ENCODE results near the gene CEP162. TPM values are rescaled to one million over a fixed set of nuclear protein-coding genes. Genes with fewer than 3 reads are reported as not detected.
"Not testable (repeated sequence)": the region's sequence is repeated elsewhere in the genome, so short reads cannot be mapped to it uniquely, and the experiment has no call there.

The CEP162 gene
- total RNA-seq, 2 experiments from 2014 or later, result 2.6 to 2.8 TPM

DNA sequence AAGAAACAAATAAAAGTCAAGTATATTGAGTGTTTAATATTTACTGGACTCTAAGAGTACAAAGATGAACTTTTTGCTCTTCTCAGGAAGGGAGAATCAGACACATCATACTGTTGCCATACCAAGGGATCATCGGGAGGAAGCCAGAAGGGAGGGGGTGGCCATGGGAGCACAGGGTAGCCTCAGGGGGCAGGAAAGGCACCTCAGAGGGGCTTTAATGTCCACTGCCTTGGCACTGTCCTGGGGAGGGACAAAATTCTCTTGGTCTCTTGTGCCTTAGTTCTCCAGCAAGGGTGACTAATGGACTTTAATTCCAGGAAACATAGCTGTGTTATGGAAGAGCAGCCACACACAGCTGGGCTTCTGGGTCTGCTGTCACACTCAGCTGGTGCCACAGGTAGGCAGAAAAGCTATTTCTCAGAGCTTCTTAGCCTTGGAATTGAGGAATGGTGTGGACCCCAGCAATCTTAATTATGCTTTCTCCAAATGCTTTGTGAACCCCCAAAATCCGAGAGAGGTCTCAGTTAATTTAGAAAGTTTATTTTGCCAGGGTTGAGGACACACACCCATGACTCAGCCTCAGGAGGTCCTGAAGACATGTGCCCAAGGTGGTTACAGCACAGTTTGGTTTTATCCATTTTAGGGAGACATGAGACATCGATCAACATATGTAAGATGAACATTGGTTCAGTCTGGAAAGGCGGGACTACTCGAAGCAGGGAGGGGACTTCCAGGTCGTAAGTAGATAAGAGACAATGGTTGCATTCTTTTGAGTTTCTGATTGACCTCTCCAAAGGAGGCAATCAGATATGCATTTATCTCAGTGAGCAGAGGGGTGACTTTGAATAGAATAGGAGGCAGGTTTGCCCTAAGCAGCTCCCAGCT, 140.7 kb downstream of the CEP162 start:
- Histone ChIP-seq H3K4me1 (ENCODE audit: insufficient read depth, low read length) (no peaks in the 10 kb centered on the region), H3K27ac (ENCODE audit: low read depth in 1 of 2, low read length in 2 of 2) (no peak overlapping the region), H3K4me3 (ENCODE audit: low read length) (no peak overlapping the region), H3K9me3 (ENCODE audit: control insufficient read depth in 1 of 2, insufficient read depth in 1 of 2, low read length in 2 of 2) (no peaks in the 10 kb centered on the region), H3K27me3 (ENCODE audit: control insufficient read depth in 1 of 2, insufficient read depth in 2 of 2, low read length in 2 of 2) (no peaks in the 10 kb centered on the region), H3K36me3 (ENCODE audit: insufficient read depth, low read length) (no peaks in the 10 kb centered on the region)
- TF ChIP-seq, protein P1, sequence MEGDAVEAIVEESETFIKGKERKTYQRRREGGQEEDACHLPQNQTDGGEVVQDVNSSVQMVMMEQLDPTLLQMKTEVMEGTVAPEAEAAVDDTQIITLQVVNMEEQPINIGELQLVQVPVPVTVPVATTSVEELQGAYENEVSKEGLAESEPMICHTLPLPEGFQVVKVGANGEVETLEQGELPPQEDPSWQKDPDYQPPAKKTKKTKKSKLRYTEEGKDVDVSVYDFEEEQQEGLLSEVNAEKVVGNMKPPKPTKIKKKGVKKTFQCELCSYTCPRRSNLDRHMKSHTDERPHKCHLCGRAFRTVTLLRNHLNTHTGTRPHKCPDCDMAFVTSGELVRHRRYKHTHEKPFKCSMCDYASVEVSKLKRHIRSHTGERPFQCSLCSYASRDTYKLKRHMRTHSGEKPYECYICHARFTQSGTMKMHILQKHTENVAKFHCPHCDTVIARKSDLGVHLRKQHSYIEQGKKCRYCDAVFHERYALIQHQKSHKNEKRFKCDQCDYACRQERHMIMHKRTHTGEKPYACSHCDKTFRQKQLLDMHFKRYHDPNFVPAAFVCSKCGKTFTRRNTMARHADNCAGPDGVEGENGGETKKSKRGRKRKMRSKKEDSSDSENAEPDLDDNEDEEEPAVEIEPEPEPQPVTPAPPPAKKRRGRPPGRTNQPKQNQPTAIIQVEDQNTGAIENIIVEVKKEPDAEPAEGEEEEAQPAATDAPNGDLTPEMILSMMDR (IDR thresholded peaks at IDR 0.05), result no peak
- Mint-ChIP-seq H3K4me3 (no peak overlapping the region), H3K27ac (no peak overlapping the region), H3K36me3 (ENCODE audit: low read depth) (no peaks in the 10 kb centered on the region), H3K9me3 (peaks cover 4% of the 10 kb centered on the region), H3K27me3 (peaks cover 33% of the 10 kb centered on the region), H3K4me1 (ENCODE audit: low read depth) (no peaks in the 10 kb centered on the region)
- intact Hi-C loops (cut with DNase I, micrococcal nuclease), result no loop called here
- POLR2A ChIA-PET, result interaction anchor here (0.6 kb wide), 2 partner anchors 12 to 43 kb away, joined by 3 read pairs; no protein-coding TSS in a partner anchor
- CTCF ChIA-PET, result no interaction called here
- ATAC-seq (ENCODE audit: poor library complexity) (no peak), DNase-seq (no peak)

DNA sequence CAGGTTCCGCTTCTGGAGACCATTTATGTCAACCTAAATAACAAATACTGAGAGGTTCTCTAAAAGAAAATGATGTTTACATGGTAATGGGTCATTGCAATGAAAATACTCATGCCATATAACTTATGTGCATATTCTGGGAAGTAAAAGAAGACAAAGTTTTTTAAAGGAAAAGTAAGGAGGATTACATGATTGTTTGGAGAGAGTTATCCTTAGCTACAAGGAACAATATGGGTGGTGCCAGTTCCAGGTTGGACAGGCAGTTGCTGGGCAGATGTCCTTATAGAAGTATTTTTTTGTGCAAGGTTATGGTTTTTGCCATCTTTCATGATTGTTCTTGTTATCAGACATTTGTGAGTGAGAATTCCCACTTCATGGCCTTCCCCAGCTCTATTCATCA, 141.4 kb downstream of the CEP162 start:
- no peaks in the 10 kb centered on the region for H3K4me1 ChIP-seq (ENCODE audit: insufficient read depth, low read length)
- no peak overlapping the region for H3K27ac ChIP-seq (ENCODE audit: low read depth in 1 of 2, low read length in 2 of 2)
- H3K4me3 ChIP-seq (ENCODE audit: low read length), result no peak overlapping the region
- Mint-ChIP-seq H3K27ac (no peak overlapping the region), H3K4me3 (no peak overlapping the region), H3K27me3 (peaks cover 32% of the 10 kb centered on the region), H3K36me3 (ENCODE audit: low read depth) (no peaks in the 10 kb centered on the region), H3K4me1 (ENCODE audit: low read depth) (no peaks in the 10 kb centered on the region), H3K9me3 (peaks cover 4% of the 10 kb centered on the region)
- H3K36me3 ChIP-seq (ENCODE audit: insufficient read depth, low read length), result no peaks in the 10 kb centered on the region
- no peaks in the 10 kb centered on the region for H3K27me3 ChIP-seq (ENCODE audit: control insufficient read depth in 1 of 2, insufficient read depth in 2 of 2, low read length in 2 of 2)
- ChIA-PET CTCF (no interaction called here), POLR2A (interaction anchor here (0.6 kb wide), 2 partner anchors 13 to 44 kb away, joined by 3 read pairs; no protein-coding TSS in a partner anchor)
- no peaks in the 10 kb centered on the region for H3K9me3 ChIP-seq (ENCODE audit: control insufficient read depth in 1 of 2, insufficient read depth in 1 of 2, low read length in 2 of 2)
- TF ChIP-seq, protein P1 (IDR thresholded peaks at IDR 0.05), result no peak
- intact Hi-C loops (cut with DNase I, micrococcal nuclease), result no loop called here
- ATAC-seq (ENCODE audit: poor library complexity), result no peak
- DNase-seq, result no peak

DNA sequence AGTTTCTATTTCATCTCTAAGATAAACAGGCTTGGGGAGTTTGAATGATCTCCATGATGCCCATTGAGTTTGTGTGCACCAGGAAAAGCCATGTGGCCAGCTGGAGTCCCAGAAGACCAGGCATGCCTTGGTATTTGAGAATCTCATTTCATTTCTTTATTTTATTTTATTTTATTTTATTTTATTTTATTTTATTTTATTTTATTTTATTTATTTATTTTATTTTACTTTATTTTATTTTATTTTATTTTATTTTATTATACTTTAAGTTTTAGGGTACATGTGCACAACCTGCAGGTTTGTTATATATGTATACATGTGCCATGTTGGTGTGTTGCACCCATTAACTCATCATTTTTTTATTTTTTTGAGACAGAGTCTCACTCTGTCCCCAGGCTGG, 142.7 kb downstream of the CEP162 start:
- not testable (repeated sequence) for ATAC-seq (ENCODE audit: poor library complexity); H3K9me3 ChIP-seq (ENCODE audit: control insufficient read depth in 1 of 2, insufficient read depth in 1 of 2, low read length in 2 of 2); H3K4me1 ChIP-seq (ENCODE audit: insufficient read depth, low read length)

More for the DNA sequence above, 142.7 kb downstream of the CEP162 start:
- CTCF ChIA-PET; H3K4me3 Mint-ChIP-seq; H3K27me3 ChIP-seq (ENCODE audit: control insufficient read depth in 1 of 2, insufficient read depth in 2 of 2, low read length in 2 of 2); DNase-seq; H3K4me3 ChIP-seq (ENCODE audit: low read length); H3K36me3 Mint-ChIP-seq (ENCODE audit: low read depth); intact Hi-C loops (cut with DNase I, micrococcal nuclease); H3K27ac Mint-ChIP-seq; H3K4me1 Mint-ChIP-seq (ENCODE audit: low read depth); POLR2A ChIA-PET; H3K27ac ChIP-seq (ENCODE audit: low read depth in 1 of 2, low read length in 2 of 2); H3K36me3 ChIP-seq (ENCODE audit: insufficient read depth, low read length); H3K9me3 Mint-ChIP-seq: not testable (repeated sequence)
- peaks cover 21% of the 10 kb centered on the region for H3K27me3 Mint-ChIP-seq
